Fibroblast of lung (primary cell): ENCODE data around the gene MIPOL1. TPM values are rescaled to one million over a fixed set of nuclear protein-coding genes. Genes with fewer than 3 reads are reported as not detected.
"Not testable (repeated sequence)": the region's sequence is repeated elsewhere in the genome, so short reads cannot be mapped to it uniquely, and the experiment has no call there.

ENCODE experiments used
- DNase-seq, 2 donors: peaks; one replicate each; pipeline versions ENCODE4 v3.0.0 to v3.0.0-alpha.2; 2010; ENCODE audit warnings: low read depth in 2 of 2
- H2AFZ ChIP-seq: 2 replicates; pipeline ENCODE4 v1.5.1; 2012; ENCODE audit warnings: low read length, control low read depth, inconsistent platforms
- H3K27ac ChIP-seq: 2 replicates; pipeline ENCODE4 v1.5.1; 2011; ENCODE audit warnings: low read length, control low read depth; ENCODE audit not compliant: insufficient read depth
- H3K27me3 ChIP-seq: 2 replicates; pipeline ENCODE4 v1.5.1; 2011; ENCODE audit warnings: mild to moderate bottlenecking, low read length; ENCODE audit not compliant: control insufficient read depth, insufficient read depth
- H3K36me3 ChIP-seq: 2 replicates; pipeline ENCODE4 v1.5.1; 2011; ENCODE audit warnings: low read length; ENCODE audit not compliant: control insufficient read depth, insufficient read depth
- H3K4me1 ChIP-seq: 2 replicates; pipeline ENCODE4 v1.5.1; 2011; ENCODE audit warnings: low read length; ENCODE audit not compliant: control insufficient read depth, insufficient read depth; ENCODE audit errors: extremely low read depth
- H3K4me2 ChIP-seq: 2 replicates; pipeline ENCODE4 v1.5.1; 2011; ENCODE audit warnings: low read length, control low read depth; ENCODE audit not compliant: insufficient read depth; ENCODE audit errors: extremely low read depth
- H3K4me3 ChIP-seq, 4 experiments: fragments of 200-600 bp in 1 of 4; sonication (generic) in 1 of 4; replicated peaks in 1 of 4; 2 replicates each; pipeline ENCODE4 v1.5.1; 2011 to 2016; ENCODE audit warnings: low read length in 4 of 4, low read depth in 3 of 4, mild to moderate bottlenecking in 3 of 4, control low read depth in 2 of 4, inconsistent platforms in 1 of 4, mixed read lengths in 1 of 4; ENCODE audit not compliant: insufficient read depth in 1 of 4; ENCODE audit errors: control extremely low read depth in 1 of 4
- H3K79me2 ChIP-seq: 2 replicates; pipeline ENCODE4 v1.5.1; 2012; ENCODE audit warnings: mild to moderate bottlenecking, low read length, inconsistent platforms; ENCODE audit not compliant: control insufficient read depth, insufficient read depth
- H3K9ac ChIP-seq: 2 replicates; pipeline ENCODE4 v1.5.1; 2011; ENCODE audit warnings: mild to moderate bottlenecking, low read length, control low read depth; ENCODE audit not compliant: insufficient read depth
- H3K9me3 ChIP-seq: 2 replicates; pipeline ENCODE4 v1.5.1; 2012; ENCODE audit warnings: low read depth, low read length; ENCODE audit not compliant: control insufficient read depth, insufficient read depth
- H4K20me1 ChIP-seq: 2 replicates; pipeline ENCODE4 v1.5.1; 2011; ENCODE audit warnings: low read length; ENCODE audit not compliant: control insufficient read depth, insufficient read depth; ENCODE audit errors: extremely low read depth
- CTCF ChIP-seq, 2 donors: IDR thresholded peaks in 1 of 2; conservative IDR thresholded peaks in 1 of 2; 1 replicate in 1 of 2; 2 replicates in 1 of 2; pipeline ENCODE4 v1.5.1; 2011 to 2012; ENCODE audit warnings: low read length in 2 of 2, control low read depth in 1 of 2, inconsistent platforms in 1 of 2, low read depth in 1 of 2, mild to moderate bottlenecking in 1 of 2
- EZH2 ChIP-seq: IDR thresholded peaks from 2 replicates; pipeline ENCODE4 v1.5.1; 2012; ENCODE audit warnings: low read length, control low read depth, mild to moderate bottlenecking; ENCODE audit errors: missing control alignments
- polyA plus RNA-seq, 2 donors: library from polyadenylated mRNA; depleted of rRNA in 1 of 2; stranded (reverse) in 1 of 2; unstranded in 1 of 2; fragments of >200 nt; gene quantifications; 2 replicates each; pipeline ENCODE4 v1.2.1, GENCODE V29; 2011 to 2012; ENCODE audit warnings: missing spikeins in 1 of 2
- total RNA-seq: library from RNA; depleted of rRNA; stranded (reverse); fragments of >200 nt; gene quantifications from 2 replicates; pipeline ENCODE4 v1.2.1, GENCODE V29; 2014

MIPOL1 gene
- total and polyA plus RNA-seq, 2 donors (not counting 1 experiment from before 2014, with no cell fraction given): 6.4 to 8.6 TPM

GRCh38 chr14:37172936-37173614 is 24.7 kb upstream of the MIPOL1 start:
- Histone ChIP-seq H2AFZ (peak overlapping the region; percentile 98), H3K9ac (no peak overlapping the region), H3K36me3 (no peaks in the 10 kb centered on the region)

GRCh38 chr14:37179896-37180502 is 17.7 kb upstream of the MIPOL1 start:
- H2AFZ ChIP-seq: no peak overlapping the region
- no peaks in the 10 kb centered on the region for H3K36me3 ChIP-seq
- no peak overlapping the region for H3K4me3 ChIP-seq
- no peak overlapping the region for H3K27ac ChIP-seq
- TF ChIP-seq CTCF (conservative IDR thresholded peaks at IDR 0.05 in 1 of 2, IDR thresholded peaks at IDR 0.05 in 1 of 2; ENCODE audit: low read depth in 1 of 2, low read length in 2 of 2): no peak
- no peak for TF ChIP-seq EZH2
- no peaks in the 10 kb centered on the region for H3K27me3 ChIP-seq
- H3K9me3 ChIP-seq: no peaks in the 10 kb centered on the region
- no peak overlapping the region for H3K4me2 ChIP-seq
- peak in 1 of 2 donors; percentile 26 for DNase-seq
- no peak overlapping the region for H3K9ac ChIP-seq
- H3K4me1 ChIP-seq: no peaks in the 10 kb centered on the region
- no peaks in the 10 kb centered on the region for H4K20me1 ChIP-seq
- H3K79me2 ChIP-seq: no peaks in the 10 kb centered on the region

More at GRCh38 chr14:37172936-37173614, 24.7 kb upstream of the MIPOL1 start:
- Histone ChIP-seq H3K4me3 (peak overlapping the region; percentile 75 to 98 (median 86)), H3K4me2 (peak overlapping the region; percentile 94), H4K20me1 (no peaks in the 10 kb centered on the region), H3K9me3 (no peaks in the 10 kb centered on the region), H3K79me2 (no peaks in the 10 kb centered on the region), H3K27ac (no peak overlapping the region), H3K4me1 (no peaks in the 10 kb centered on the region), H3K27me3 (no peaks in the 10 kb centered on the region)
- DNase-seq: no peak
- TF ChIP-seq EZH2 (no peak), CTCF (conservative IDR thresholded peaks at IDR 0.05 in 1 of 2, IDR thresholded peaks at IDR 0.05 in 1 of 2; ENCODE audit: low read depth in 1 of 2, low read length in 2 of 2) (no peak)

- not testable (repeated sequence) for H3K9ac ChIP-seq, H4K20me1 ChIP-seq, H3K27me3 ChIP-seq, H3K4me3 ChIP-seq, H3K27ac ChIP-seq, H2AFZ ChIP-seq, H3K4me2 ChIP-seq, H3K4me1 ChIP-seq, DNase-seq, H3K9me3 ChIP-seq, H3K36me3 ChIP-seq, H3K79me2 ChIP-seq
Measured at GRCh38 chr14:37180886-37181285, 16.9 kb upstream of the MIPOL1 start.
